Lung (tissue), 13 donors: ENCODE data around the gene NOP16. TPM values are rescaled to one million over a fixed set of nuclear protein-coding genes. Genes with fewer than 3 reads are reported as not detected.

ENCODE experiments used
- ATAC-seq: fragments of 200-7000 bp; cut with Tn5 transposase; one replicate; pipeline ENCODE4 v1.9.1; 2020; ENCODE audit warnings: moderate number of reproducible peaks; ENCODE audit not compliant: insufficient read depth, low FRiP score
- DNase-seq, 3 donors: peaks; one replicate each; pipeline ENCODE4 v3.0.0-alpha.2; 2013 to 2017
- H3K27ac ChIP-seq, 2 donors: one replicate each; pipeline ENCODE4 v1.5.1; 2013; ENCODE audit warnings: mild to moderate bottlenecking in 2 of 2, moderate library complexity in 2 of 2, control low read depth in 1 of 2, inconsistent platforms in 1 of 2, low read depth in 1 of 2, low read length in 1 of 2
- H3K27me3 ChIP-seq, 3 donors: one replicate each; pipeline ENCODE4 v1.5.1; 2013; ENCODE audit warnings: low read length in 2 of 3; ENCODE audit not compliant: control insufficient read depth in 3 of 3, insufficient read depth in 3 of 3
- H3K36me3 ChIP-seq, 4 donors: one replicate each; pipeline ENCODE4 v1.5.1; 2013; ENCODE audit warnings: low read length in 4 of 4, mild to moderate bottlenecking in 1 of 4, moderate library complexity in 1 of 4; ENCODE audit not compliant: control insufficient read depth in 4 of 4, insufficient read depth in 4 of 4
- H3K4me1 ChIP-seq, 5 donors: one replicate each; pipeline ENCODE4 v1.5.1; 2013; ENCODE audit warnings: low read length in 5 of 5, mild to moderate bottlenecking in 2 of 5, moderate library complexity in 1 of 5; ENCODE audit not compliant: control insufficient read depth in 5 of 5, insufficient read depth in 5 of 5
- H3K4me3 ChIP-seq: one replicate; pipeline ENCODE4 v1.5.1; 2013; ENCODE audit warnings: mild to moderate bottlenecking, control low read depth, moderate library complexity
- H3K9ac ChIP-seq, 2 donors: one replicate each; pipeline ENCODE4 v1.5.1; 2013; ENCODE audit warnings: low read length in 2 of 2, control low read depth in 1 of 2; ENCODE audit not compliant: insufficient read depth in 1 of 2
- H3K9me3 ChIP-seq, 4 donors: one replicate each; pipeline ENCODE4 v1.5.1; 2013; ENCODE audit warnings: low read length in 3 of 4, mild to moderate bottlenecking in 1 of 4, moderate library complexity in 1 of 4; ENCODE audit not compliant: control insufficient read depth in 4 of 4, insufficient read depth in 3 of 4
- CTCF ChIP-seq: IDR thresholded peaks from 2 replicates; pipeline ENCODE4 v1.5.1; 2012; ENCODE audit warnings: mild to moderate bottlenecking; ENCODE audit errors: control extremely low read depth, extremely low read depth
- WGBS, 2 donors: extraction: QIAGEN DNeasy Blood & Tissue Kit; methylation state at CpG; one replicate each; pipeline ENCODE4 v1.1.7; 2013; 5-methylcytosine and 5-hydroxymethylcytosine counted together
- polyA plus RNA-seq, 2 donors: library from polyadenylated mRNA; stranded (reverse); fragments of 200-250 nt; gene quantifications; one replicate each; pipeline ENCODE4 v1.2.1, GENCODE V29; 2013
- small RNA-seq: library from RNA; depleted of rRNA; stranded (forward); fragments of <200 nt; gene quantifications from one replicate; pipeline ENCODE3, GENCODE V24; 2014; ENCODE audit warnings: low replicate concordance
- total RNA-seq, 2 donors: library from RNA; depleted of rRNA in 1 of 2; stranded (reverse); fragments of >200 nt in 1 of 2; gene quantifications; one replicate each; pipeline ENCODE4 v1.2.1, GENCODE V29; 2014 to 2021
- donor health status: control.
- donor health status: control.
- donor health status: Bipolar disorder and iron deficiency.
- donor health status: healthy.
- donor health status: DM: yes; HTN: yes; CAD: no.

Gene NOP16
- total and polyA plus RNA-seq, 4 donors = 5.0 to 52.1 (median 36.5) TPM

GRCh38 chr5:176339304-176339703 is 49.1 kb downstream of the NOP16 start:
- Histone ChIP-seq H3K4me1 (no peaks in the 10 kb centered on the region), H3K36me3 (peaks cover 4 to 29% (median 20%) of the 10 kb centered on the region in 4 donors), H3K27me3 (no peaks in the 10 kb centered on the region), H3K4me3 (no peak overlapping the region), H3K27ac (no peak overlapping the region), H3K9ac (no peak overlapping the region), H3K9me3 (no peaks in the 10 kb centered on the region)
- no peak for TF ChIP-seq CTCF
- WGBS, 2 donors = 92 to 96% methylated on average over 5 of the region's 5 CpGs
- no peak for DNase-seq
- ATAC-seq = no peak

GRCh38 chr5:176337913-176338312 is 50.5 kb downstream of the NOP16 start:
- no peaks in the 10 kb centered on the region for H3K27me3 ChIP-seq
- ATAC-seq (no peak), DNase-seq (no peak)
- TF ChIP-seq CTCF = no peak
- no peaks in the 10 kb centered on the region for H3K4me1 ChIP-seq
- H3K9me3 ChIP-seq = no peaks in the 10 kb centered on the region
- H3K27ac ChIP-seq = no peak overlapping the region
- WGBS, 2 donors = 73 to 91% methylated on average over 1 of the region's 1 CpG
- H3K36me3 ChIP-seq = peaks cover 4 to 31% (median 22%) of the 10 kb centered on the region in 4 donors
- no peak overlapping the region for H3K4me3 ChIP-seq
- no peak overlapping the region for H3K9ac ChIP-seq

- ATAC-seq = no peak
- H3K9me3 ChIP-seq = peaks cover 0 to 2% (median 0%) of the 10 kb centered on the region in 4 donors
- H3K27me3 ChIP-seq = no peaks in the 10 kb centered on the region
- no peak overlapping the region for H3K4me3 ChIP-seq
- no peak overlapping the region for H3K9ac ChIP-seq
- no peak for TF ChIP-seq CTCF
- DNase-seq = no peak
- no peak overlapping the region for H3K27ac ChIP-seq
- H3K4me1 ChIP-seq = no peaks in the 10 kb centered on the region
- H3K36me3 ChIP-seq = peaks cover 4 to 24% (median 15%) of the 10 kb centered on the region in 4 donors
These were observed 54.2 kb downstream of the NOP16 start for GRCh38 chr5:176334031-176334770.

Small RNA genes within 50 kb of the gene (small RNA-seq; reads per million reads assigned to genes)
- gene MIR1271 = 62.0 reads per million, percentile 98 among the genes with 10 or more reads in this experiment

Other genes starting within 250 kb of the NOP16 start
- gene SIMC1, start 150.2 kb downstream of the NOP16 start, total RNA-seq = 10 to 100 TPM; 12.1 to 20.9 TPM
- gene SIMC1, start 150.2 kb downstream of the NOP16 start, polyA plus RNA-seq = 1 to 10 TPM; 3.7 to 5.3 TPM
- 10 to 100 TPM; 76.7 to 78.1 TPM for gene KIAA1191, start 26.8 kb downstream of the NOP16 start, total RNA-seq
- 10 to 100 TPM; 41.0 to 47.0 TPM for gene KIAA1191, start 26.8 kb downstream of the NOP16 start, polyA plus RNA-seq
- 10 to 100 TPM in 1 of 2 donors, 1 to 10 TPM in 1; 6.1 to 13.4 TPM for gene ARL10, start 23.1 kb downstream of the NOP16 start, total RNA-seq
- 1 to 10 TPM; 1.5 to 2.6 TPM for gene ARL10, start 23.1 kb downstream of the NOP16 start, polyA plus RNA-seq
- gene HIGD2A, start 153 bp upstream of the NOP16 start, total RNA-seq = 100 to 1,000 TPM in 1 of 2 donors, 10 to 100 TPM in 1; 71.2 to 101 TPM
- 100 to 1,000 TPM; 115 to 190 TPM for gene HIGD2A, start 153 bp upstream of the NOP16 start, polyA plus RNA-seq
- gene CLTB, start 27.9 kb upstream of the NOP16 start, total RNA-seq = 100 to 1,000 TPM in 1 of 2 donors, 10 to 100 TPM in 1; 33.2 to 123 TPM
- gene CLTB, start 27.9 kb upstream of the NOP16 start, polyA plus RNA-seq = 100 to 1,000 TPM; 101 to 193 TPM
- gene FAF2, start 59.8 kb upstream of the NOP16 start, total RNA-seq = 10 to 100 TPM; 33.4 to 40.1 TPM
- gene FAF2, start 59.8 kb upstream of the NOP16 start, polyA plus RNA-seq = 10 to 100 TPM; 12.5 to 19.8 TPM
- gene RNF44, start 148.8 kb upstream of the NOP16 start, total RNA-seq = 10 to 100 TPM; 23.4 to 40.5 TPM
- 10 to 100 TPM; 15.3 to 27.7 TPM for gene RNF44, start 148.8 kb upstream of the NOP16 start, polyA plus RNA-seq
- gene CDHR2, start 160.7 kb upstream of the NOP16 start, total RNA-seq = 1 to 10 TPM in 1 of 2 donors, under 1 TPM in 1; 0.74 to 1.5 TPM
- under 1 TPM; 0.02 to 0.10 TPM for gene CDHR2, start 160.7 kb upstream of the NOP16 start, polyA plus RNA-seq
- gene GPRIN1, start 221.6 kb upstream of the NOP16 start, total RNA-seq = 1 to 10 TPM in 1 of 2 donors, under 1 TPM in 1; 0.97 to 1.1 TPM
- gene GPRIN1, start 221.6 kb upstream of the NOP16 start, polyA plus RNA-seq = under 1 TPM; 0.39 to 0.68 TPM
- gene SNCB, start 241.9 kb upstream of the NOP16 start, total RNA-seq = not detected
- gene SNCB, start 241.9 kb upstream of the NOP16 start, polyA plus RNA-seq = under 1 TPM in 1 of 2 donors, not detected in 1; 0.02 TPM
- not detected for gene EIF4E1B, start 242.1 kb upstream of the NOP16 start, total RNA-seq
- gene EIF4E1B, start 242.1 kb upstream of the NOP16 start, polyA plus RNA-seq = not detected